Esophagus (tissue), 2 donors: ENCODE results near the gene RNF126. TPM values are rescaled to one million over a fixed set of nuclear protein-coding genes. Genes with fewer than 3 reads are reported as not detected.
A peak's percentile ranks its signal among the peaks of the same experiment; 100 is the strongest.

Experiments used
- H3K27ac ChIP-seq, 2 donors: one replicate each; pipeline ENCODE4 v1.5.1; 2013; ENCODE audit warnings: low read depth in 2 of 2, mild to moderate bottlenecking in 2 of 2, inconsistent platforms in 1 of 2, low read length in 1 of 2, moderate library complexity in 1 of 2
- H3K27me3 ChIP-seq, 2 donors: one replicate each; pipeline ENCODE4 v1.6.1; 2013; ENCODE audit warnings: low read length in 2 of 2, control low read depth in 1 of 2, mild to moderate bottlenecking in 1 of 2; ENCODE audit not compliant: insufficient read depth in 2 of 2, control insufficient read depth in 1 of 2
- H3K36me3 ChIP-seq, 2 donors: one replicate each; pipeline ENCODE4 v1.6.1; 2013; ENCODE audit warnings: low read length in 1 of 2; ENCODE audit not compliant: control insufficient read depth in 2 of 2, insufficient read depth in 2 of 2
- H3K4me1 ChIP-seq, 2 donors: one replicate each; pipeline ENCODE4 v1.6.1; 2013; ENCODE audit warnings: low read length in 1 of 2; ENCODE audit not compliant: control insufficient read depth in 2 of 2, insufficient read depth in 2 of 2
- H3K4me3 ChIP-seq, 2 donors: one replicate each; pipeline ENCODE4 v1.5.1; 2013; ENCODE audit warnings: low read length in 2 of 2, mild to moderate bottlenecking in 2 of 2, low read depth in 1 of 2, moderate library complexity in 1 of 2
- H3K9me3 ChIP-seq, 2 donors: one replicate each; pipeline ENCODE4 v1.6.1; 2013; ENCODE audit warnings: mild to moderate bottlenecking in 2 of 2, low read depth in 1 of 2, low read length in 1 of 2, moderate library complexity in 1 of 2; ENCODE audit not compliant: control insufficient read depth in 2 of 2, insufficient read depth in 1 of 2
- WGBS, 2 donors: extraction: QIAGEN DNeasy Blood & Tissue Kit; methylation state at CpG; one replicate each; pipeline ENCODE4 v1.1.7; 2013; 5-methylcytosine and 5-hydroxymethylcytosine counted together
- polyA plus RNA-seq, 2 donors: library from polyadenylated mRNA; stranded (reverse); fragments of 200-250 nt; gene quantifications; one replicate each; pipeline ENCODE4 v1.2.3, GENCODE V29; 2013
- donor health status: healthy with polysubstance abuse.
- donor health status: Bipolar disorder and iron deficiency.

The RNF126 gene
- polyA plus RNA-seq, 2 donors = 38.4 to 61.5 TPM

GRCh38 chr19:664913-665443 lies 2.0 kb upstream of the RNF126 start:
- Histone ChIP-seq H3K9me3 (no peaks in the 10 kb centered on the region), H3K4me3 (no peak overlapping the region), H3K36me3 (no peaks in the 10 kb centered on the region), H3K27ac (no peak overlapping the region), H3K27me3 (no peaks in the 10 kb centered on the region), H3K4me1 (peaks cover 11 to 23% of the 10 kb centered on the region in 2 donors)
- WGBS, 2 donors = 4 to 5% methylated on average over 24 of the region's 24 CpGs

- peak overlapping the region; percentile 91 to 94 for H3K27ac ChIP-seq
- peaks cover 19 to 35% of the 10 kb centered on the region in 2 donors for H3K4me1 ChIP-seq
- H3K9me3 ChIP-seq = no peaks in the 10 kb centered on the region
- 46 to 55% methylated on average over 18 of the region's 18 CpGs for WGBS, 2 donors
- no peaks in the 10 kb centered on the region for H3K27me3 ChIP-seq
- no peaks in the 10 kb centered on the region for H3K36me3 ChIP-seq
- peak overlapping the region; percentile 57 to 98 for H3K4me3 ChIP-seq
These were observed 686 bp upstream of the RNF126 start for GRCh38 chr19:663682-664117.

- Histone ChIP-seq H3K9me3 (no peaks in the 10 kb centered on the region), H3K4me1 (peaks cover 25 to 44% of the 10 kb centered on the region in 2 donors), H3K27me3 (no peaks in the 10 kb centered on the region), H3K36me3 (peaks cover 0 to 6% of the 10 kb centered on the region in 2 donors), H3K27ac (peak overlapping the region; percentile 85 to 97), H3K4me3 (peak overlapping the region; percentile 98)
- 0% methylated on average over 67 to 81 of the region's 81 CpGs for WGBS, 2 donors
These were observed 630 bp downstream of the RNF126 start for GRCh38 chr19:662207-662961.

- no peaks in the 10 kb centered on the region for H3K27me3 ChIP-seq
- no peaks in the 10 kb centered on the region for H3K9me3 ChIP-seq
- H3K27ac ChIP-seq = peak overlapping the region; percentile 85 to 97
- peaks cover 25 to 49% of the 10 kb centered on the region in 2 donors for H3K4me1 ChIP-seq
- peak overlapping the region; percentile 98 for H3K4me3 ChIP-seq
- 8 to 10% methylated on average over 31 of the region's 31 CpGs for WGBS, 2 donors
- H3K36me3 ChIP-seq = peaks cover 0 to 11% of the 10 kb centered on the region in 2 donors
These were observed 1.4 kb downstream of the RNF126 start for GRCh38 chr19:661427-662196.

- Histone ChIP-seq H3K27me3 (no peaks in the 10 kb centered on the region), H3K4me1 (peaks cover 25 to 49% of the 10 kb centered on the region in 2 donors), H3K36me3 (peaks cover 0 to 11% of the 10 kb centered on the region in 2 donors), H3K9me3 (no peaks in the 10 kb centered on the region), H3K4me3 (peak overlapping the region; percentile 98), H3K27ac (peak overlapping the region; percentile 85 to 97)
- WGBS, 2 donors = 21 to 22% methylated on average over 20 of the region's 20 CpGs
These were observed 2.1 kb downstream of the RNF126 start for GRCh38 chr19:660793-661426.

GRCh38 chr19:658916-659839 lies 3.8 kb downstream of the RNF126 start:
- Histone ChIP-seq H3K4me3 (peak overlapping the region; percentile 24 to 28), H3K4me1 (peaks cover 25 to 49% of the 10 kb centered on the region in 2 donors)

GRCh38 chr19:658059-658839 lies 4.8 kb downstream of the RNF126 start:
- peak overlapping the region; percentile 85 to 96 for H3K27ac ChIP-seq
- H3K9me3 ChIP-seq = no peaks in the 10 kb centered on the region
- 65 to 72% methylated on average over 33 of the region's 33 CpGs for WGBS, 2 donors
- H3K4me1 ChIP-seq = peaks cover 22 to 48% of the 10 kb centered on the region in 2 donors
- no peaks in the 10 kb centered on the region for H3K27me3 ChIP-seq
- peaks cover 0 to 19% of the 10 kb centered on the region in 2 donors for H3K36me3 ChIP-seq
- H3K4me3 ChIP-seq = peak overlapping the region in 1 of 2 donors; percentile 12

More at GRCh38 chr19:658916-659839, 3.8 kb downstream of the RNF126 start:
- H3K9me3 ChIP-seq = no peaks in the 10 kb centered on the region
- peak overlapping the region; percentile 85 to 97 for H3K27ac ChIP-seq
- WGBS, 2 donors = 50 to 53% methylated on average over 49 to 50 of the region's 50 CpGs
- no peaks in the 10 kb centered on the region for H3K27me3 ChIP-seq
- H3K36me3 ChIP-seq = peaks cover 0 to 11% of the 10 kb centered on the region in 2 donors

GRCh38 chr19:657611-658010 lies 5.4 kb downstream of the RNF126 start:
- Histone ChIP-seq H3K9me3 (no peaks in the 10 kb centered on the region), H3K36me3 (peaks cover 0 to 26% of the 10 kb centered on the region in 2 donors), H3K4me3 (no peak overlapping the region), H3K4me1 (peaks cover 22 to 48% of the 10 kb centered on the region in 2 donors), H3K27me3 (no peaks in the 10 kb centered on the region), H3K27ac (no peak overlapping the region)
- whole genome bisulfite sequencing, 2 donors = 84 to 85% methylated on average over 19 of the region's 19 CpGs
